Neural cell (in vitro differentiated cells): ENCODE data around the gene SCLY. TPM values are rescaled to one million over a fixed set of nuclear protein-coding genes. Genes with fewer than 3 reads are reported as not detected.

Experiments used
- H2AFZ ChIP-seq: fragments of 200-600, 300-800 bp; sonication (generic), shearing (Covaris generic); 2 replicates; pipeline ENCODE4 v1.6.0; 2014; ENCODE audit warnings: low read depth, mild to moderate bottlenecking, antibody characterized with exemption, low read length, moderate library complexity
- H3F3A ChIP-seq: fragments of 200-600 bp; shearing (Covaris generic); 2 replicates; pipeline ENCODE4 v1.6.1; 2016; ENCODE audit warnings: mild to moderate bottlenecking, moderate library complexity, mixed read lengths, antibody characterized with exemption, low read length; ENCODE audit not compliant: insufficient read depth, poor library complexity, severe bottlenecking
- H3K27ac ChIP-seq: fragments of 200-600, 300-800 bp; sonication (generic), shearing (Covaris generic); 2 replicates; pipeline ENCODE4 v1.5.1; 2014; ENCODE audit warnings: mild to moderate bottlenecking, low read length, moderate library complexity
- H3K27me3 ChIP-seq: fragments of 300-800, 200-600 bp; sonication (generic), shearing (Covaris generic); 2 replicates; pipeline ENCODE4 v1.6.0; 2014; ENCODE audit warnings: mild to moderate bottlenecking, low read depth, low read length, moderate library complexity; ENCODE audit not compliant: insufficient read depth
- H3K36me3 ChIP-seq: fragments of 300-800, 200-600 bp; sonication (generic), shearing (Covaris generic); 2 replicates; pipeline ENCODE4 v1.5.1; 2014; ENCODE audit warnings: mild to moderate bottlenecking, antibody characterized with exemption, low read length, moderate library complexity; ENCODE audit not compliant: insufficient read depth
- H3K4me2 ChIP-seq: fragments of 300-800, 200-600 bp; sonication (generic), shearing (Covaris generic); 2 replicates; pipeline ENCODE4 v1.6.0; 2014; ENCODE audit warnings: mild to moderate bottlenecking, low read length
- H3K4me3 ChIP-seq: fragments of 300-800, 200-600 bp; sonication (generic), shearing (Covaris generic); 2 replicates; pipeline ENCODE4 v1.5.1; 2014; ENCODE audit warnings: mild to moderate bottlenecking, low read length, moderate library complexity
- H3K79me2 ChIP-seq: fragments of 200-600 bp; shearing (Covaris generic); replicated peaks from 2 replicates; pipeline ENCODE4 v1.6.0; 2014; ENCODE audit warnings: mild to moderate bottlenecking, low read length, moderate library complexity; ENCODE audit not compliant: insufficient read depth
- H3K9ac ChIP-seq: fragments of 300-800, 200-600 bp; sonication (generic), shearing (Covaris generic); 2 replicates; pipeline ENCODE4 v1.6.1; 2016; ENCODE audit warnings: mild to moderate bottlenecking, low read length, mixed read lengths
- H3K9me2 ChIP-seq: fragments of 200-600 bp; shearing (Covaris generic); 2 replicates; pipeline ENCODE4 v1.6.1; 2016; ENCODE audit warnings: mild to moderate bottlenecking, low read length, mixed read lengths; ENCODE audit not compliant: insufficient read depth
- H3K9me3 ChIP-seq: fragments of 200-600, 300-800 bp; sonication (generic), shearing (Covaris generic); 2 replicates; pipeline ENCODE4 v1.6.1; 2016; ENCODE audit warnings: mild to moderate bottlenecking, mixed run types, low read length, moderate library complexity, mixed read lengths
- H4K20me1 ChIP-seq: fragments of 200-600 bp; shearing (Covaris generic); 2 replicates; pipeline ENCODE4 v1.6.1; 2016; ENCODE audit warnings: mild to moderate bottlenecking, mixed run types; ENCODE audit not compliant: insufficient read depth
- EP300 ChIP-seq: fragments of 450-650 bp; conservative IDR thresholded peaks from 2 replicates; pipeline ENCODE4 v1.6.1; 2014; ENCODE audit warnings: antibody characterized with exemption, mild to moderate bottlenecking, moderate library complexity; ENCODE audit not compliant: poor library complexity, severe bottlenecking
- EZH2 ChIP-seq: fragments of 200-600, 300-800 bp; shearing (Covaris generic), sonication (generic); IDR thresholded peaks from 2 replicates; pipeline ENCODE4 v1.6.1; 2014; ENCODE audit warnings: antibody characterized with exemption, low read length, borderline replicate concordance, mild to moderate bottlenecking; ENCODE audit not compliant: insufficient read depth, poor library complexity, severe bottlenecking
- MXI1 ChIP-seq: fragments of 450-650 bp; conservative IDR thresholded peaks from 2 replicates; pipeline ENCODE4 v1.6.1; 2014; ENCODE audit warnings: antibody characterized with exemption, mild to moderate bottlenecking; ENCODE audit not compliant: poor library complexity, severe bottlenecking
- POLR2AphosphoS5 ChIP-seq: IDR thresholded peaks from 2 replicates; pipeline ENCODE4 v1.6.1; 2012
- RAD21 ChIP-seq: fragments of 450-650 bp; conservative IDR thresholded peaks from 2 replicates; pipeline ENCODE4 v1.6.1; 2014; ENCODE audit warnings: antibody characterized with exemption, mild to moderate bottlenecking, moderate library complexity
- SMC3 ChIP-seq: fragments of 450-650 bp; conservative IDR thresholded peaks from 2 replicates; pipeline ENCODE4 v1.6.1; 2014; ENCODE audit warnings: antibody characterized with exemption, mild to moderate bottlenecking, moderate library complexity; ENCODE audit not compliant: poor library complexity
- TAF1 ChIP-seq: IDR thresholded peaks from 2 replicates; pipeline ENCODE4 v1.6.1; 2012; ENCODE audit warnings: low read depth
- polyA plus RNA-seq: library from polyadenylated mRNA; depleted of rRNA; stranded (reverse); fragments of >200 nt; gene quantifications from 2 replicates; pipeline ENCODE4 v1.2.3, GENCODE V29; 2014
- TF ChIP-seq, protein P1 (sequence below): fragments of 450-650 bp; IDR thresholded peaks from 2 replicates; pipeline ENCODE4 v1.5.1; 2014; ENCODE audit warnings: antibody characterized with exemption, mild to moderate bottlenecking, moderate library complexity; ENCODE audit not compliant: poor library complexity, severe bottlenecking
- TF ChIP-seq, protein P2 (sequence below): IDR thresholded peaks from 2 replicates; pipeline ENCODE4 v1.6.1; 2012; ENCODE audit warnings: borderline replicate concordance

Gene SCLY
- polyA plus RNA-seq, 1 donor from 2014 or later = 15.9 TPM

DNA sequence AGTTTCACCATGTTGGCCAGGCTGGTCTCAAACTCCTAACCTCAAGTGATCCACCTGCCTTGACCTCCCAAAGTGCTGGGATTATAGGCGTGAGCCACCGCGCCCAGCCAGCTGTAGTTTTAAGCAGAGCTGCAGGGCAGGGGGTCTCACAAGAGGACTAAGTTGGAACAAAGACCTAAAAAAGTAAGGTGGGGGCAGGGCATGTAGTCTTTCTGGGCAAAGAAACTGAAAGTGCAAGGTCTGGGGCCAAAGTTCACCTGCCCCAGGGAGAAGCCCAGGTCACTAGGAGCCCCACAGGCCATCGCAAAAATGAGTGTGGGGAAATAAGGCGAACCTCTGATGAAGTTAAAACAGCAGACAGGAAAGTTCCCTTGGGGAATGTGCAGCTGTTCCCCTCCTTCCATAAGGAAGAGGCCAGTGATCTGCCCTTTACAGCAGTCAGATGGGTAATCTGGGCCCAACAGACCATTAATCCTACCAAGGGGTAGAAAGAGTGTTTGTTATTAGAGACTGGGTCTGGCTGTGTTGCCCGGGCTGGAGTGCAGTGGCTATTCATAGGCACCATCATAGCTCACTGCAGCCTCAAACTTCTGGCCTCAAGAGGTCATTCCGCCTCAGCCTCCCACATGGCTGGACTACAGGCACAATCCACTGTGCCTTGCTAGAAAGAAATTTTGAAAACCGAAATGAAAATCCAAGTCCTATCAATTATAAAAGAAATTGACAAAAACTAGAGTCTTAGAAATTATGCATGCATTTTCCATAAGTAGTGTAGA, 2.8 kb downstream of the SCLY start:
- H3K9ac ChIP-seq = no peak overlapping the region
- no peaks in the 10 kb centered on the region for H3F3A ChIP-seq
- H3K79me2 ChIP-seq = no peaks in the 10 kb centered on the region

DNA sequence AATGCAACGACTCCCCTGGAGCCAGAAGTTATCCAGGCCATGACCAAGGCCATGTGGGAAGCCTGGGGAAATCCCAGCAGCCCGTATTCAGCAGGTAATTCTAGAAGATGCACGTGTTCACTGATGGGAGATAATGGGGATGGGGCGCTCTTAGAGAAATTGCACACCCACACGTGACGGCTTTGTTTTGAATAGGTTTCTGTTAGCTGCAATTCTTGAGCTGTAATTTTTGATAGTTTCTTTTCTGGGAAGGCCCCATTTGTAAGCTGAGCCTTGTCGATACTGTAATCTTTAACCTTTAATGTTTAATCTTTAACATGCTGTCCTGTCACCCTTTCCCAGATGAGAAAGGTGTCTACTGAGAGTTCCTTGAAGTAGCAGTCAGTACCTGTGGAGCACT, 3.6 kb downstream of the SCLY start:
- no peaks in the 10 kb centered on the region for H3F3A ChIP-seq
- no peak overlapping the region for H3K4me3 ChIP-seq
- H3K27ac ChIP-seq = no peak overlapping the region
- no peaks in the 10 kb centered on the region for H3K27me3 ChIP-seq
- no peak overlapping the region for H3K9ac ChIP-seq
- H3K9me3 ChIP-seq = no peaks in the 10 kb centered on the region
- H3K79me2 ChIP-seq = no peaks in the 10 kb centered on the region
- H2AFZ ChIP-seq = no peak overlapping the region
- H4K20me1 ChIP-seq = no peaks in the 10 kb centered on the region
- H3K36me3 ChIP-seq = no peaks in the 10 kb centered on the region
- no peaks in the 10 kb centered on the region for H3K9me2 ChIP-seq
- TF ChIP-seq, protein P1, sequence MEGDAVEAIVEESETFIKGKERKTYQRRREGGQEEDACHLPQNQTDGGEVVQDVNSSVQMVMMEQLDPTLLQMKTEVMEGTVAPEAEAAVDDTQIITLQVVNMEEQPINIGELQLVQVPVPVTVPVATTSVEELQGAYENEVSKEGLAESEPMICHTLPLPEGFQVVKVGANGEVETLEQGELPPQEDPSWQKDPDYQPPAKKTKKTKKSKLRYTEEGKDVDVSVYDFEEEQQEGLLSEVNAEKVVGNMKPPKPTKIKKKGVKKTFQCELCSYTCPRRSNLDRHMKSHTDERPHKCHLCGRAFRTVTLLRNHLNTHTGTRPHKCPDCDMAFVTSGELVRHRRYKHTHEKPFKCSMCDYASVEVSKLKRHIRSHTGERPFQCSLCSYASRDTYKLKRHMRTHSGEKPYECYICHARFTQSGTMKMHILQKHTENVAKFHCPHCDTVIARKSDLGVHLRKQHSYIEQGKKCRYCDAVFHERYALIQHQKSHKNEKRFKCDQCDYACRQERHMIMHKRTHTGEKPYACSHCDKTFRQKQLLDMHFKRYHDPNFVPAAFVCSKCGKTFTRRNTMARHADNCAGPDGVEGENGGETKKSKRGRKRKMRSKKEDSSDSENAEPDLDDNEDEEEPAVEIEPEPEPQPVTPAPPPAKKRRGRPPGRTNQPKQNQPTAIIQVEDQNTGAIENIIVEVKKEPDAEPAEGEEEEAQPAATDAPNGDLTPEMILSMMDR = no peak
- TF ChIP-seq RAD21 (no peak), MXI1 (no peak), EP300 (no peak), TAF1 (no peak), EZH2 (no peak), POLR2AphosphoS5 (no peak), SMC3 (no peak)
- TF ChIP-seq, protein P2, sequence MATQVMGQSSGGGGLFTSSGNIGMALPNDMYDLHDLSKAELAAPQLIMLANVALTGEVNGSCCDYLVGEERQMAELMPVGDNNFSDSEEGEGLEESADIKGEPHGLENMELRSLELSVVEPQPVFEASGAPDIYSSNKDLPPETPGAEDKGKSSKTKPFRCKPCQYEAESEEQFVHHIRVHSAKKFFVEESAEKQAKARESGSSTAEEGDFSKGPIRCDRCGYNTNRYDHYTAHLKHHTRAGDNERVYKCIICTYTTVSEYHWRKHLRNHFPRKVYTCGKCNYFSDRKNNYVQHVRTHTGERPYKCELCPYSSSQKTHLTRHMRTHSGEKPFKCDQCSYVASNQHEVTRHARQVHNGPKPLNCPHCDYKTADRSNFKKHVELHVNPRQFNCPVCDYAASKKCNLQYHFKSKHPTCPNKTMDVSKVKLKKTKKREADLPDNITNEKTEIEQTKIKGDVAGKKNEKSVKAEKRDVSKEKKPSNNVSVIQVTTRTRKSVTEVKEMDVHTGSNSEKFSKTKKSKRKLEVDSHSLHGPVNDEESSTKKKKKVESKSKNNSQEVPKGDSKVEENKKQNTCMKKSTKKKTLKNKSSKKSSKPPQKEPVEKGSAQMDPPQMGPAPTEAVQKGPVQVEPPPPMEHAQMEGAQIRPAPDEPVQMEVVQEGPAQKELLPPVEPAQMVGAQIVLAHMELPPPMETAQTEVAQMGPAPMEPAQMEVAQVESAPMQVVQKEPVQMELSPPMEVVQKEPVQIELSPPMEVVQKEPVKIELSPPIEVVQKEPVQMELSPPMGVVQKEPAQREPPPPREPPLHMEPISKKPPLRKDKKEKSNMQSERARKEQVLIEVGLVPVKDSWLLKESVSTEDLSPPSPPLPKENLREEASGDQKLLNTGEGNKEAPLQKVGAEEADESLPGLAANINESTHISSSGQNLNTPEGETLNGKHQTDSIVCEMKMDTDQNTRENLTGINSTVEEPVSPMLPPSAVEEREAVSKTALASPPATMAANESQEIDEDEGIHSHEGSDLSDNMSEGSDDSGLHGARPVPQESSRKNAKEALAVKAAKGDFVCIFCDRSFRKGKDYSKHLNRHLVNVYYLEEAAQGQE = no peak
- no peak overlapping the region for H3K4me2 ChIP-seq

More for the DNA sequence above, 2.8 kb downstream of the SCLY start:
- H3K4me2 ChIP-seq = no peak overlapping the region
- TF ChIP-seq SMC3 = no peak
- no peak for TF ChIP-seq EZH2
- no peaks in the 10 kb centered on the region for H3K27me3 ChIP-seq
- H3K36me3 ChIP-seq = no peaks in the 10 kb centered on the region
- no peaks in the 10 kb centered on the region for H3K9me2 ChIP-seq
- H3K9me3 ChIP-seq = no peaks in the 10 kb centered on the region
- H3K27ac ChIP-seq = no peak overlapping the region
- no peak overlapping the region for H2AFZ ChIP-seq
- H4K20me1 ChIP-seq = no peaks in the 10 kb centered on the region
- H3K4me3 ChIP-seq = no peak overlapping the region
